Measurements from ENCODE around the gene ZNF425.
A peak's percentile ranks its signal among the peaks of the same experiment; 100 is the strongest.

The ZNF425 gene, protein sequence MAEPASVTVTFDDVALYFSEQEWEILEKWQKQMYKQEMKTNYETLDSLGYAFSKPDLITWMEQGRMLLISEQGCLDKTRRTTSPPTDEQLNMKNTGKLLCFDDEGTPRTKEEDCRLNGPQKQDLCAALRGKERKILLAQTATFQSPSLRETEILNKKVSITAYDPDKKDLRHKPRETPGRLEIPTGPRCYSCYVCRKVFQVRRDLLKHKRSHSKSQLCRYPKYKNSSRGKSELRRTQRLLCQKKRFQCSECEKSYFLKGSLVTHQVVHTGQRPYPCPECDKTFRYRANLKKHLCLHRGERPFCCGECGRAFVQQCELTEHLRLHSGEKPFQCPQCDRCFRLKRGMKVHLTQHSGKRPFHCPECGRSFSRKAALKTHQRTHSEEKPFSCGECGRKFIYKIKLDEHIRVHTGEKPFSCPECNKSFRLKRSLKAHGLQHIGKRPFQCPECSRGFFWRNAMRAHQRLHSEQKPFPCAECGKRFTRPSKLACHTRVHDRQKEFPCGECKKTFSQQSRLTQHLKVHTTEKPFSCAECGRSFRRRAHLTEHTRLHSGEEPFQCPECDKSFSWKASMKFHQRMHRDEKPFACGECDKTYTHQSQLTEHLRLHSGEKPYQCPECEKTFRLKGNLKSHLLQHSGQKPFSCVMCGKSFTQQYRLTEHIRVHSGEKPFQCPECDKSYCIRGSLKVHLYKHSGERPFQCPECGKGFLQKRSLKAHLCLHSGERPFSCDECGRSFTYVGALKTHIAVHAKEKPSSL

DNA sequence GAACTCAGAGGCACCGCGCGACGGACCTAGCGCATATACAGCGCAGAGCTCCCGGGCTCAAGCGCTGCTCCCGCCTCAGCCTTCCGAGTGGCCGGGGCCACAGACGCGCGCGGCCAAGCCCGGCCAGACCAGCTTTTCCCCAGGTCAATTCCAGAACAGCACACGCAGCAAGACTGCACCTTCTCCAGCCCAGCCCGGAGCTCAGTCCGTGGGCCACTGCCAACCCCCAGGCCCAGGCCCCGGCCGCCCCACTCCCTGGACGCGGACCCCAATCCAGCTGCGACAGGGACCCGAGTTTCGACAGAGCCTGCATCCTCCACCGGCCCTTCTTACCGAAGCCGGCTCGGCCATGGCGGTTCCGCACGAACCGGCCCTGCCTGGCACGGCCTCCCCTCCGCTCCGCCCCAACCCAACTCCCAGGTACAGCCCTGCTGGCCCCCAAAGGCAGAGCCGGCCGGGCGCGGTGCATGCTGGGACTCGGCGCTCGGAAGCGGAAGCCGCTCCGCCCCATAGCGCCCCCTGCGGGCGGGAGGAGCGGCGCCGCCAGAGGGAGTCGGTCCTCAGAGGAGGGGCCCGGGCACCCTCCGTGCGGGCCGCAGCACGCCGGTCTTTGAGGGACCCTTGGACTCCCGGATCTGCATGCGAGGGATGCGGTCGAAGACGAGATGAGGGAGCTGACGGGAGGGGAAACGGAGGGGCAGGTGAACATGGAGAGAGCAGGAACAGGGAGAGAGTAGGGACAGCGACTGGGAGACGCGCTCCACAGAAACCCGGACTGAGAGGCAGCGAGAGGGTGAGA is at the start of gene ZNF425:
TSS of gene ZNF425 (minus strand) at position 462 of the 799 bp plus-strand sequence. CDS start at position 351, 111 bp downstream.
- peaks cover 50% of the 10 kb centered on the region for H3K36me3 ChIP-seq (ENCODE audit: control insufficient read depth, low read length)
- H3K9me3 ChIP-seq (ENCODE audit: control insufficient read depth, insufficient read depth, low read length) = peaks cover 11% of the 10 kb centered on the region
- peaks cover 53% of the 10 kb centered on the region for H3K79me2 ChIP-seq (ENCODE audit: control insufficient read depth, low read length)
- peak within 1 kb of the TSS; percentile 79 for H3K4me3 ChIP-seq (ENCODE audit: low read length)
- TF ChIP-seq CTCF (IDR thresholded peaks at IDR 0.05; ENCODE audit: low read depth, low read length, poor library complexity, severe bottlenecking) (peak; percentile 99), EZH2phosphoT487 (IDR thresholded peaks at IDR 0.05; ENCODE audit: borderline replicate concordance, low read length) (no peak)
- peaks cover 17% of the 10 kb centered on the region for H3K4me1 ChIP-seq (ENCODE audit: control insufficient read depth, low read length)
- H3F3A ChIP-seq (ENCODE audit: control insufficient read depth, insufficient read depth) = peaks cover 14% of the 10 kb centered on the region
- H4K20me1 ChIP-seq (ENCODE audit: control insufficient read depth, insufficient read depth, low read depth, low read length) = no peaks in the 10 kb centered on the region
- peak within 1 kb of the TSS; percentile 86 for H3K27ac ChIP-seq (ENCODE audit: low read depth, low read length)
- H3K27me3 ChIP-seq (ENCODE audit: control insufficient read depth, low read length) = no peaks in the 10 kb centered on the region
- no peaks in the 10 kb centered on the region for H3K9me2 ChIP-seq (replicated peaks; ENCODE audit: control insufficient read depth, low read length)
- peak within 1 kb of the TSS; percentile 86 for H3K4me2 ChIP-seq (ENCODE audit: low read length)

DNA sequence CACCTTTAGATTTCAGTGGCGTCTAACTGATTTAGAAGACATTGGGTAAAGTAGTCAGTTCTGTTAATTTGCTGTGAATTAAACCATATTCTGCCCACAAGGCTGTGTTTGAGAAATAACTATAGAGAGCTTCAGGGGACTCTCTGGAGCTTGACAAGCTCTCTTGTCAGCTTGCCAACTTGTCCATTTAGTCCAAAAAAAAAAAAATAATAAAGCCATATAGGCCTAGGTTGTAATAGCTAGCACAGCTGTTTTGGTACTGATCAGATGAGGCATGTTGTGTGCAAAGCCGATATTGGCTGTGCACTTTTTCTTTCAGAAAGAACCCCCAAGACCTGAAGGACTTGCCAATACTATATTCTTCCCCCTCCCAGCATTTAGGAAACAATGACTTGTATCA is 49.0 kb upstream of the ZNF425 start:
- TF ChIP-seq EZH2phosphoT487 (IDR thresholded peaks at IDR 0.05; ENCODE audit: borderline replicate concordance, low read length) (no peak), CTCF (IDR thresholded peaks at IDR 0.05; ENCODE audit: low read depth, low read length, poor library complexity, severe bottlenecking) (no peak)
- Histone ChIP-seq H3K4me1 (ENCODE audit: control insufficient read depth, low read length) (no peaks in the 10 kb centered on the region), H3K27me3 (ENCODE audit: control insufficient read depth, low read length) (no peaks in the 10 kb centered on the region), H3K4me3 (ENCODE audit: low read length) (no peak overlapping the region), H3K9me3 (ENCODE audit: control insufficient read depth, insufficient read depth, low read length) (no peaks in the 10 kb centered on the region), H3K36me3 (ENCODE audit: control insufficient read depth, low read length) (peaks cover 78% of the 10 kb centered on the region), H3K4me2 (ENCODE audit: low read length) (no peak overlapping the region), H3K79me2 (ENCODE audit: control insufficient read depth, low read length) (no peaks in the 10 kb centered on the region), H4K20me1 (ENCODE audit: control insufficient read depth, insufficient read depth, low read depth, low read length) (no peaks in the 10 kb centered on the region), H3K9me2 (replicated peaks; ENCODE audit: control insufficient read depth, low read length) (no peaks in the 10 kb centered on the region), H3K27ac (ENCODE audit: low read depth, low read length) (no peak overlapping the region), H3F3A (ENCODE audit: control insufficient read depth, insufficient read depth) (no peaks in the 10 kb centered on the region)

DNA sequence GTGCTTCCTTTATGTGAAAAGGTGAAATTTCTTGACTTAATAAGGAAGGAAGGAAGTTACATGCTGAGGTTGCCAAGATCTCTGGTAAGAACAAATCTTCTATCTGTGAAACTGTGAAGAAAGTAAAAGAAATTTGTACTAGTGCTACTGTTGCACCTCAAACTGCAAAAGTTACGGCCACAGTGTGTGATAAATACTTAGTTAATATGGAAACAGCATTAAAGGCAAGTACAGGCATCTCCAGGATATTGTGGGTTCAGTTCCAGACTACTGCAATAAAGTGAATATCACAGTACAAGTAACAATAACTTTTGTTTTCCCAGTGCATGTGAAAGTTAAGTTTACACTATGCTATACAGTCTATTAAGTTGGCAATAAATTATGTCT is 46.4 kb upstream of the ZNF425 start:
- TF ChIP-seq EZH2phosphoT487 (IDR thresholded peaks at IDR 0.05; ENCODE audit: borderline replicate concordance, low read length) = no peak
- Histone ChIP-seq H3K4me1 (ENCODE audit: control insufficient read depth, low read length) (no peaks in the 10 kb centered on the region), H3K36me3 (ENCODE audit: control insufficient read depth, low read length) (peaks cover 79% of the 10 kb centered on the region), H3K9me3 (ENCODE audit: control insufficient read depth, insufficient read depth, low read length) (no peaks in the 10 kb centered on the region), H3K4me2 (ENCODE audit: low read length) (no peak overlapping the region), H3K9me2 (replicated peaks; ENCODE audit: control insufficient read depth, low read length) (no peaks in the 10 kb centered on the region), H3K4me3 (ENCODE audit: low read length) (no peak overlapping the region), H3K27ac (ENCODE audit: low read depth, low read length) (no peak overlapping the region), H4K20me1 (ENCODE audit: control insufficient read depth, insufficient read depth, low read depth, low read length) (no peaks in the 10 kb centered on the region), H3K27me3 (ENCODE audit: control insufficient read depth, low read length) (no peaks in the 10 kb centered on the region), H3K79me2 (ENCODE audit: control insufficient read depth, low read length) (no peaks in the 10 kb centered on the region), H3F3A (ENCODE audit: control insufficient read depth, insufficient read depth) (no peaks in the 10 kb centered on the region)
